Nephron progenitor cell (in vitro differentiated cells): ENCODE results near the gene PRKRIP1.

Source experiments
- DNase-seq: peaks from one replicate; pipeline ENCODE4 v3.0.0; 2021
- H3K27ac Mint-ChIP-seq: 2 replicates; pipeline ENCODE4 v1.8.0; 2021; ENCODE audit warnings: mild to moderate bottlenecking, moderate library complexity, mixed read lengths
- H3K27me3 Mint-ChIP-seq: 2 replicates; pipeline ENCODE4 v1.8.0; 2021; ENCODE audit warnings: mild to moderate bottlenecking, low read depth, mixed read lengths; ENCODE audit not compliant: poor library complexity
- H3K36me3 Mint-ChIP-seq: 2 replicates; pipeline ENCODE4 v1.8.0; 2021; ENCODE audit warnings: low read depth, mixed read lengths
- H3K4me1 Mint-ChIP-seq: 2 replicates; pipeline ENCODE4 v1.8.0; 2021; ENCODE audit warnings: mixed read lengths
- H3K4me3 Mint-ChIP-seq: 2 replicates; pipeline ENCODE4 v1.8.0; 2021; ENCODE audit warnings: mild to moderate bottlenecking, moderate library complexity, mixed read lengths
- H3K9me3 Mint-ChIP-seq: 2 replicates; pipeline ENCODE4 v1.8.0; 2021; ENCODE audit warnings: mild to moderate bottlenecking, moderate library complexity, mixed read lengths
- CTCF ChIP-seq: fragments of 200-600 bp; sonication (generic); IDR thresholded peaks from 2 replicates; pipeline ENCODE4 v1.5.0; 2021; ENCODE audit warnings: antibody characterized with exemption

Gene PRKRIP1

GRCh38 chr7:102457352-102457924, 61.3 kb downstream of the PRKRIP1 start:
- peaks cover 4% of the 10 kb centered on the region for H3K4me1 Mint-ChIP-seq
- no peaks in the 10 kb centered on the region for H3K9me3 Mint-ChIP-seq
- no peak overlapping the region for H3K27ac Mint-ChIP-seq
- H3K36me3 Mint-ChIP-seq = peaks cover 26% of the 10 kb centered on the region
- no peak overlapping the region for H3K4me3 Mint-ChIP-seq
- TF ChIP-seq CTCF = no peak
- DNase-seq = no peak
- no peaks in the 10 kb centered on the region for H3K27me3 Mint-ChIP-seq

DNA sequence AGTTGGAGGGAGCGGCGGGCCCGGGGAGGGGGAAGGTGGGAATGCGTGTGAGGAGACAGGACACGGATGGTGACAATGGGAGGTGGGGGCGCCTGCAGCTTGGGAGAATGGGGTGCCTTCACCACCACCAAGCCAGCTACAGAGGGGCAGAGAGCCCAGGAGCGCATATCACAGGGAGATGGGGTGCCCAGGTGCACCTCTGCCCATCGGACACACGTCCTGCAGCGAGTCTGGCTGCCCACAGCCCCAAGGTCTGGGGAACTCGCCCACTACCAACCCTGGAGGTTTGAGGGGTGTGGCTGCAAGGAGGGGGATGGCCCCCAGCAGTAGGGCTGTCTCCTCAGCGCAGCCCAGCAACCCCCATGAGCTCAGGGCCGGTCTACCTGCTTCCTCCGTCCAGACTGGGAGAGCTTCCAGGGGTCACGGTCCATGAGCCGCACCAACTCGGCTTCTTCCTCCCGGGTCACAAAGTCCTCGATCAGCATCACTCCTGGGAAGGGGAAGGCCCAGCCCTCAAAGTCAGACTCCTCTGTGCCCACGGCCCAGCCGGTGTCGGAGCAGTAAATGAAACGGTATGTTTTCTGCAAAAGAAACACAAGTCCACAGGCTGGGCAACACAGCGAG, 63.2 kb downstream of the PRKRIP1 start:
- H3K4me1 Mint-ChIP-seq = peaks cover 13% of the 10 kb centered on the region
- no peak for DNase-seq
- H3K36me3 Mint-ChIP-seq = peaks cover 30% of the 10 kb centered on the region
- no peak overlapping the region for H3K4me3 Mint-ChIP-seq
- no peak for TF ChIP-seq CTCF
- peaks cover 3% of the 10 kb centered on the region for H3K27me3 Mint-ChIP-seq
- no peak overlapping the region for H3K27ac Mint-ChIP-seq
- no peaks in the 10 kb centered on the region for H3K9me3 Mint-ChIP-seq

GRCh38 chr7:102460467-102460866, 64.3 kb downstream of the PRKRIP1 start:
- DNase-seq = no peak
- H3K27ac Mint-ChIP-seq = peak overlapping the region; percentile 80
- H3K36me3 Mint-ChIP-seq = peaks cover 30% of the 10 kb centered on the region
- H3K4me3 Mint-ChIP-seq = no peak overlapping the region
- peaks cover 3% of the 10 kb centered on the region for H3K27me3 Mint-ChIP-seq
- peaks cover 20% of the 10 kb centered on the region for H3K4me1 Mint-ChIP-seq
- no peak for TF ChIP-seq CTCF
- H3K9me3 Mint-ChIP-seq = no peaks in the 10 kb centered on the region

DNA sequence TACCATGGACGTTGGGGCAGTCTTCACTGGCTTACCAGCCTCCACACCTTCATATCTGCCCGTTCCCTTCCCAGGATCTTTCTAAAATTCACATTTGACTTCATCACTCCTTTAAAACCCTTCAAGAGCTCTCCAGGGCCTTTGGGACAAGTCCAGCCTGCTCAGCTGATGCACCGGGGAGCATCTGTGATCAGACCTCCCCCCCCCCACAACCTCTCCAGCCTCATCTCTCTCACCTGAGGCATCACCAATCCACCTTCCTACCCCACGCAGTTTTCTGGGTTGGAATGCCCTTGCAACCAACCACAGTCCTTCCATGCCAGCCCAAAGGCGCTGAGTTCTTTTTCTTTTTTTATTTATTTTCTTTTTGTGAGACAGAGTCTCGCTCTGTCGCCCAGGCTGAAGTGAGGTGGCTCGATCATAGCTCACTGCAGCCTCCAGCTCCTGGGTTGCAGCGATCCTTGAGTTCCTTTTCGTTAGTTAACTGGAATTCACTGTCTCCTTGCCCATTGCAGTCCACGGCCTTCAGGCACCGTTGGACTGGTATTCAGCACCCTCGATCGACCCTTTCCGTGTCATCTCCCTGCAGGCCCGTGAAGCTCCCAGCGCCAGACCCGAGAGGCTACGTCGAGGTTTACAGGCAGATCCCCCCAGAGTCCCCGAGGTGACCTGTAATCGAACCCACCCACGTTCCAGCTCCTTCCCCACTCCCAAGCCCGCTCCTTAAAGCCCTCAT, 67.8 kb downstream of the PRKRIP1 start:
- peaks cover 31% of the 10 kb centered on the region for H3K4me1 Mint-ChIP-seq
- H3K27me3 Mint-ChIP-seq = peaks cover 3% of the 10 kb centered on the region
- peak overlapping the region; percentile 80 for H3K27ac Mint-ChIP-seq
- H3K9me3 Mint-ChIP-seq = no peaks in the 10 kb centered on the region
- no peak for TF ChIP-seq CTCF
- peak; percentile 35 for DNase-seq
- peak overlapping the region; percentile 97 for H3K4me3 Mint-ChIP-seq
- peaks cover 17% of the 10 kb centered on the region for H3K36me3 Mint-ChIP-seq

GRCh38 chr7:102464577-102465280, 68.6 kb downstream of the PRKRIP1 start, which contains the start of the genes ALKBH4 and LRWD1:
ALKBH4 (minus strand) TSS chr7:102464863; CDS start chr7:102464836, 27 bp downstream.
LRWD1 (plus strand) TSS chr7:102464984; CDS start chr7:102465081, 97 bp downstream.
- H3K4me3 Mint-ChIP-seq = peak within 1 kb of the TSS; percentile 97
- no peaks in the 10 kb centered on the region for H3K9me3 Mint-ChIP-seq
- H3K27ac Mint-ChIP-seq = peak within 1 kb of the TSS; percentile 80
- peaks cover 31% of the 10 kb centered on the region for H3K4me1 Mint-ChIP-seq
- DNase-seq = peak; percentile 95
- H3K27me3 Mint-ChIP-seq = peaks cover 3% of the 10 kb centered on the region
- peak; percentile 31 for TF ChIP-seq CTCF
- H3K36me3 Mint-ChIP-seq = peaks cover 17% of the 10 kb centered on the region
